ENCODE data around the gene TANGO6. TPM values are rescaled to one million over a fixed set of nuclear protein-coding genes. Genes with fewer than 3 reads are reported as not detected.
A peak's percentile ranks its signal among the peaks of the same experiment; 100 is the strongest.
"Not testable (repeated sequence)": the region's sequence is repeated elsewhere in the genome, so short reads cannot be mapped to it uniquely, and the experiment has no call there.

Gene TANGO6
- 6.5 TPM for polyA plus RNA-seq (2012; ENCODE audit: insufficient read depth, insufficient read length)

DNA sequence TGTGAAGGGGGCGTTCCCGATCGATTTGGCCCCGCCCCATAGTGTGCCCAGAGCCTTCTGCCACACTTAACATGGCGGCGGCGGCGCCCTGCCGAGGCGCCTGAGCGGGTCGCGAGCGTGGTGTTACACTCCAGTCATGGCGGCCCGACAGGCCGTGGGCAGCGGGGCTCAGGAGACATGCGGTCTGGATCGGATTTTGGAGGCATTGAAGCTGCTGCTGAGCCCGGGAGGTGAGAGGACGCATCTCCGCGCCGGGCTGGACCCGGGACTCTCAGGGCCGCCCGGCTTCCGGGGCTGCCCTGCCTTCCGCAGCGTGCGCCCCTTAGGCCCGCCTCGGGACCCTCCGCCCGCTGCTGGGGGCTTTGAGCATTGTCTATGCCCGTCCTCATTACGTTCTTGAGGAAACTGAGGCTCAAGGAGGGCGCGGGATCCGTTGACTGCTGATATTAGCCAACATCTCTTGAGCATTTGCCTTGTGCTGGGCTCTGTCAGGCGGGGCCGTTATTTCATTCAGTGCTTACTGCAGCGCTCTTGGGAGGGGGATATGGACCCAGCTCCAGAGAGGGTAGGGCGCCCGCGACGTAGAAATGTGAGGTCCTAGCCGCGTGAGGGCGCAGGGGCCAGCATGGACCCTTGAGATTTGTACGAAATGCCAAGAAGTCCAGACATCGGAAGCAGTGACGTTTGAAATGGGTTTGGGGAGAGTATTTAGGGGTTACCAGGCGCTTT lies at the start of gene TANGO6:
Gene TANGO6 (plus strand): TSS at position 50 of the 729 bp plus-strand sequence. CDS start 87 bp downstream, at position 137.
- H3K4me3 ChIP-seq (ENCODE audit: low read length): peak within 1 kb of the TSS; percentile 84
- DNase-seq (ENCODE audit: low read depth, low spot score): peak; percentile 81

DNA sequence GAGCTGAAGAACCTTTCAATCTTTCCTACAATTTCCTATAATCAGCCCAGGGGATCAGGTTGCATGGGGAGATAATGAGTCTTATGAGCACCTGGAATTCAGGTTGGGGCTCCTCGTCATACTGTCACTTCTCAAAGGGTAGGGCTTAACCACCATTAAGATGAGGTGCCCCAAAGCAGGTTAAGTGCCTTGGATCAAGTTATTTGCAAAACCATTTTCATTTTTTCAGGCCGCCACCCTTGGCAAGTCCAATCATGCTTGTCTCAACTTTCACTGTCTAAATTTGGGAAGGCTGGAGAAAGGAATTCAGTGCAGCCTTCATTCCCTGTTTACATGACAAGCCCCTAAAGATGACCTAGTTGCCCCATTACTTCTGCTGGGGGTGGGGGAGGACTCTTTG lies 44.9 kb upstream of the TANGO6 start:
- DNase-seq (ENCODE audit: low read depth, low spot score): no peak
- H3K4me3 ChIP-seq (ENCODE audit: low read length): no peak overlapping the region

DNA sequence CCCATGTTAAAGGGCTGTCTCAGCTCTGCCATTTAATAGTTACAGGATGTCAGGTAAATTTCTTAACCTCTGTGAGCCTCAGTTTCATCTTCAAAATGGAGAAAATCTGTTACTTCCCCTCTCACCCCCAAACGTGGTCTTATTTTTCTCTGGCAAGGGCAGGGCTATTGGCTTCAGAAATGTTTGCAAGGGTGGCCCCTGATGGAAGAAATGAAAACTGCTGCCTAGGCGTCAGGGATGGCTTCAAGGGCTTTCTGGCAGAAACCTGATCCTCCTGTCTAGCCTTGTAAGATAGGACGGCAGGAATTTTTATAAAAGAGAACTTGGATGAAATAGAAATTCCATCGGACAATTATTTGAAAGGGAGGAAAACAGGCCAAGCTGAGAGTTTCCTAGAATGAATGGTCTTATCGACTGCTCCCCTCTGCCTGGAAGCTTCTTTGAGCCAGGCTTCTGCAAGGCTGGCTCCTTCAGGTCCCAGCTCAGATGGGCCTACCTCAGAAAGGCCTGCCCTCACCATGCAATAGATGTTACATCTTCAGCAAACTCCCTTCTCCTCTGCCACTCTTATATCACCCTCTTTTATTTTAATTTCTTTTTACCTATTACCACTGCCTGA lies 43.0 kb upstream of the TANGO6 start:
- DNase-seq (ENCODE audit: low read depth, low spot score): peak; percentile 42

GRCh38 chr16:68802190-68802589 lies 41.1 kb upstream of the TANGO6 start:
- no peak for DNase-seq (ENCODE audit: low read depth, low spot score)
- H3K4me3 ChIP-seq (ENCODE audit: low read length): no peak overlapping the region

More for the DNA sequence above, 43.0 kb upstream of the TANGO6 start:
- H3K4me3 ChIP-seq (ENCODE audit: low read length): no peak overlapping the region

- no peak overlapping the region for H3K4me3 ChIP-seq (ENCODE audit: low read length)
- DNase-seq (ENCODE audit: low read depth, low spot score): no peak
Observed at GRCh38 chr16:68806422-68806821, 36.9 kb upstream of the TANGO6 start.

- H3K4me3 ChIP-seq (ENCODE audit: low read length): no peak overlapping the region
- DNase-seq (ENCODE audit: low read depth, low spot score): no peak
Observed at GRCh38 chr16:68806981-68807380, 36.4 kb upstream of the TANGO6 start.

- H3K4me3 ChIP-seq (ENCODE audit: low read length): no peak overlapping the region
- no peak for DNase-seq (ENCODE audit: low read depth, low spot score)
Observed at GRCh38 chr16:68814516-68814915, 28.8 kb upstream of the TANGO6 start.

DNA sequence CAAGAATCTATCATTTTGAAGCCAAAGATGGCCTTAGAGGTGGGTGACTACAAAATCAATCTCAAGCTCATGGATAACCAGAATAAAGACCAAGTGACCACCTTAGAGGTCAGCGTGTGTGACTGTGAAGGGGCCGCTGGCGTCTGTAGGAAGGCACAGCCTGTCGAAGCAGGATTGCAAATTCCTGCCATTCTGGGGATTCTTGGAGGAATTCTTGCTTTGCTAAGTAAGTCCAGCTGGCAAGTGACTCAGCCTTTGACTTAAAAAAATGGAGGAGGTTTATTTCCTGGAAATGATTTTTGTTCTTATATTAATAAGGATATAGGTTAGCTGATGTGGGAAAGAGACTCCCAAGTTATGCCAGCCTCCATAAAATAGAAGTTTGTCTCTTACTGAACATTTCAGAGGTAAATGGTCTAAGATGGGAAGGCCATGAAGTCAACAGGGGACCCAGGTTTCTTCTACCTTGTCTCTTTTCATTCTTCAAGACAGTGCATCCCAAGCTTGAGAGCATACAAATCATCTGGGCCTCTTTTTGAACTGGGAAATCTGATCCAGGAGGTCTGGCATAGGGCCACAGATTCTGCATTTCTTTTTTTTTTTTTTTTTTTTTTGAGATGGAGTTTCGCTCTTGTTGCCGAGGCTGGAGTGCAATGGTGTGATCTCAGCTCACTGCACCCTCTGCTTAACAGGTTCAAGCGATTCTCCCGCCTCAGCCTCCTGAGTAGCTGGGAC lies 19.8 kb upstream of the TANGO6 start:
- no peak overlapping the region for H3K4me3 ChIP-seq (ENCODE audit: low read length)

GRCh38 chr16:68825427-68825826 lies 17.9 kb upstream of the TANGO6 start:
- H3K4me3 ChIP-seq (ENCODE audit: low read length): no peak overlapping the region
- DNase-seq (ENCODE audit: low read depth, low spot score): no peak

More for the DNA sequence above, 19.8 kb upstream of the TANGO6 start:
- no peak for DNase-seq (ENCODE audit: low read depth, low spot score)

DNA sequence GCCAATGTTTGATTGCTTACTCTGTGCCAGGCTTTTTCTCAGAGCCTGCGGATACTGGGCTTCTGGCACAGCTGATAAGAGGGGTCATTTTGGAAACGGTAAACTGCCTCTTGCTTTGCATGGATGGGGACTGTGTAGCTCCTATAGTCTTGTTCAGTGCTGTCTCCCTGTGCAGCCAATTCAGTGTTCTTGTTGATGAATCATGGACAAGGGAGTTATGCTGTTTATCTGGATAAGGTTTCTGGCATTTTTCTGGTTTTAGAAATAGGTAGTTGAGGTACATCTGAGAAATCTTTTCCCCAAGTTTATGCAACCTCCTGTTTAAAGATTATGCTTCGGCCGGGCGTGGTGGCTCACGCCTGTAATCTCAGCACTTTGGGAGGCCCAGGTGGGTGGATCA lies 16.7 kb upstream of the TANGO6 start:
- DNase-seq (ENCODE audit: low read depth, low spot score): no peak
- H3K4me3 ChIP-seq (ENCODE audit: low read length): no peak overlapping the region

DNA sequence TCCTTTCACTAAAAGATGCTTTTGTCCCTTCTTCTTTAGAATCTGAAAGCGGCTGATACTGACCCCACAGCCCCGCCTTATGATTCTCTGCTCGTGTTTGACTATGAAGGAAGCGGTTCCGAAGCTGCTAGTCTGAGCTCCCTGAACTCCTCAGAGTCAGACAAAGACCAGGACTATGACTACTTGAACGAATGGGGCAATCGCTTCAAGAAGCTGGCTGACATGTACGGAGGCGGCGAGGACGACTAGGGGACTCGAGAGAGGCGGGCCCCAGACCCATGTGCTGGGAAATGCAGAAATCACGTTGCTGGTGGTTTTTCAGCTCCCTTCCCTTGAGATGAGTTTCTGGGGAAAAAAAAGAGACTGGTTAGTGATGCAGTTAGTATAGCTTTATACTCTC lies 10.1 kb upstream of the TANGO6 start:
- no peak for DNase-seq (ENCODE audit: low read depth, low spot score)
- no peak overlapping the region for H3K4me3 ChIP-seq (ENCODE audit: low read length)

DNA sequence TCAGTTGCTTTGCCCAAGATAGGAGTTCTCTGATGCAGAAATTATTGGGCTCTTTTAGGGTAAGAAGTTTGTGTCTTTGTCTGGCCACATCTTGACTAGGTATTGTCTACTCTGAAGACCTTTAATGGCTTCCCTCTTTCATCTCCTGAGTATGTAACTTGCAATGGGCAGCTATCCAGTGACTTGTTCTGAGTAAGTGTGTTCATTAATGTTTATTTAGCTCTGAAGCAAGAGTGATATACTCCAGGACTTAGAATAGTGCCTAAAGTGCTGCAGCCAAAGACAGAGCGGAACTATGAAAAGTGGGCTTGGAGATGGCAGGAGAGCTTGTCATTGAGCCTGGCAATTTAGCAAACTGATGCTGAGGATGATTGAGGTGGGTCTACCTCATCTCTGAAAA lies 8.8 kb upstream of the TANGO6 start:
- DNase-seq (ENCODE audit: low read depth, low spot score): no peak
- H3K4me3 ChIP-seq (ENCODE audit: low read length): no peak overlapping the region

GRCh38 chr16:68835970-68836369 lies 7.4 kb upstream of the TANGO6 start:
- no peak overlapping the region for H3K4me3 ChIP-seq (ENCODE audit: low read length)
- DNase-seq (ENCODE audit: low read depth, low spot score): no peak

DNA sequence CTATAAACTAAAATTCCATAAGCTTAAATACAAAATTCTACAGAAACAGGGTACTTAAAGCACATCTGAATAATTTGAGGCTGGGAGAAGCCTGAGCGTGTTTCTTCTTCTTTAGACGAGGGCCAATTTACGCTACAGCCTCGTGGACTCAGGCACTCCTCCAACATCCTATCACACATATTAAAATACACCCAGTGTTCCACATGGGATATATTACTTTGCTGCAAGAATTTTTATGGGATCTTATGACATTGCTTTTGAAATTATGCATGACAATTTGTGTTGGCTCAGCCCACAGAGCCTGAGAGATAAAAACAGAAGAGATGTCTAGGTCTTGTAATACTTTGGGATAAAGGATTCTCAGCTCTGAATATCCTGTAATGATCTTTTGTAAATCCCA lies 3.5 kb upstream of the TANGO6 start:
- DNase-seq (ENCODE audit: low read depth, low spot score): no peak
- no peak overlapping the region for H3K4me3 ChIP-seq (ENCODE audit: low read length)

GRCh38 chr16:68842964-68843481 lies 308 bp upstream of the TANGO6 start:
- H3K4me3 ChIP-seq (ENCODE audit: low read length): peak overlapping the region; percentile 84
- not testable (repeated sequence) for DNase-seq (ENCODE audit: low read depth, low spot score)

- H3K4me3 ChIP-seq (ENCODE audit: low read length): peak overlapping the region; percentile 84
- no peak for DNase-seq (ENCODE audit: low read depth, low spot score)
Observed at GRCh38 chr16:68844211-68844564, 857 bp downstream of the TANGO6 start.

- DNase-seq (ENCODE audit: low read depth, low spot score): no peak
- H3K4me3 ChIP-seq (ENCODE audit: low read length): no peak overlapping the region
Observed at GRCh38 chr16:68848786-68849185, 5.5 kb downstream of the TANGO6 start.

DNA sequence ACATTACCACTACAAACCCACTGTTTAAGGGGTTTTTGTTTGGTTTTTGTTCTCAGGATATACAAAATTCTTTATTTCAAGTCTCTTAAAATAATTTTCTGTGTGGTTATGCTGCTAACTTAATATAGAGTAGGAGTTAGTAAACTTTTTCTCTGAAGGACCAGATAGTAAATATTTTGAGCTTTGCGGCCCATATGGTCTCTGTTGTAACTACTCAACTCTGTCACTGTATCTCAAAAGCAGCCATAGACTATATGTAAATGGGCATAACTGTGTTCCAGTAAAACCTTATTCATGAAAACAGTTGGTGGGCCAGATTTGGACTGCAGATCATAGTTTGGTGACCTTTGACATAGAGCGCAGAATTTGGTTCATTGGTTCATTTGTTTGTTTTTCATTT lies 7.2 kb downstream of the TANGO6 start:
- no peak overlapping the region for H3K4me3 ChIP-seq (ENCODE audit: low read length)
- DNase-seq (ENCODE audit: low read depth, low spot score): no peak

DNA sequence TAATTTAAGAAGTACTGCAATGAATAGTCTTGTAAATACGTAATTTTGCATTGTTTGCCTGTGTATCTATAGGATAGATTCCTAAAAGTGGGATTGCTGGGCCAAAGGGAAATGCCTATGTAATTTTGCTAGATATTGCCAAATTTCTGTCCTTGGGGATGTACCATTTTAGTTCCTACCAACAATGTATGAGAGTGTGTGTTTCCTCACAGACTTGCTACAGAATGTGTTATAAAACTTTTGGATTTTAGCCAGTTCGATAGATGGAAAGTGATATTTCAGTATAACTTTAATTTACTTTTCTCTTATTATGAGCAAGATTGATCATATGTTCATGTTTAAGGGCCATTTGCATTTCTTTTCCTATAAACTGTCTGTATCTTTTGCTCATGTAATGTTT lies 8.3 kb downstream of the TANGO6 start:
- H3K4me3 ChIP-seq (ENCODE audit: low read length): no peak overlapping the region
- DNase-seq (ENCODE audit: low read depth, low spot score): no peak

- DNase-seq (ENCODE audit: low read depth, low spot score): no peak
- H3K4me3 ChIP-seq (ENCODE audit: low read length): no peak overlapping the region
Observed at GRCh38 chr16:68857479-68857878, 14.1 kb downstream of the TANGO6 start.
